Measurements from ENCODE around the gene PXMP4.
A peak's percentile ranks its signal among the peaks of the same experiment; 100 is the strongest.

Gene PXMP4

DNA sequence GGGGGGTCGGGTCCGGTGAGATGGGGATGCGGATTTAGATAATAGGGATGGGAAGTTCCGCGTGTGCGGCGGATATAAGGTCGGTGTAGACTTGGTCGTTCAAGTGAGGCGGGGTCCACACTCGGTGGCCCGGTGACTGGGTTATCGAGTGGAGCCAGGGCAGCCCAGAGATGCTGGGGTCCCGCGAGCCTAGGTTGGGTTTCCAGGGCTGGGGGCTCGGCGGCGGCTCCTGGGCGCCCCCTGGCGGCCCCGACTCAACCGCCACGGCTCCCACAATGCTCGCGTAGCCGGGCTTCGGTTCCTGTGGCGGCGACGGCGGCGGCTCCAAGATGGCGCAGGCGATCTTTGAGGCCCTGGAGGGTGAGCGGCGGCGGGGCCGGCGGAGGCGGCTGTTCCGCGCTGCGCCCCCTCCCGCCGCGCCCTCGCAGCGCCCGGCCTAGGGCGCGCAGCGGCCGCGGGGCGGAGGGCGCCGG is 11.6 kb upstream of the PXMP4 start, which contains the start of gene ZNF341:
Gene ZNF341, plus strand, starts transcription at position 304 of the 473 bp plus-strand sequence. Its CDS starts 26 bp downstream, at position 330.
- peak; percentile 26 for DNase-seq

DNA sequence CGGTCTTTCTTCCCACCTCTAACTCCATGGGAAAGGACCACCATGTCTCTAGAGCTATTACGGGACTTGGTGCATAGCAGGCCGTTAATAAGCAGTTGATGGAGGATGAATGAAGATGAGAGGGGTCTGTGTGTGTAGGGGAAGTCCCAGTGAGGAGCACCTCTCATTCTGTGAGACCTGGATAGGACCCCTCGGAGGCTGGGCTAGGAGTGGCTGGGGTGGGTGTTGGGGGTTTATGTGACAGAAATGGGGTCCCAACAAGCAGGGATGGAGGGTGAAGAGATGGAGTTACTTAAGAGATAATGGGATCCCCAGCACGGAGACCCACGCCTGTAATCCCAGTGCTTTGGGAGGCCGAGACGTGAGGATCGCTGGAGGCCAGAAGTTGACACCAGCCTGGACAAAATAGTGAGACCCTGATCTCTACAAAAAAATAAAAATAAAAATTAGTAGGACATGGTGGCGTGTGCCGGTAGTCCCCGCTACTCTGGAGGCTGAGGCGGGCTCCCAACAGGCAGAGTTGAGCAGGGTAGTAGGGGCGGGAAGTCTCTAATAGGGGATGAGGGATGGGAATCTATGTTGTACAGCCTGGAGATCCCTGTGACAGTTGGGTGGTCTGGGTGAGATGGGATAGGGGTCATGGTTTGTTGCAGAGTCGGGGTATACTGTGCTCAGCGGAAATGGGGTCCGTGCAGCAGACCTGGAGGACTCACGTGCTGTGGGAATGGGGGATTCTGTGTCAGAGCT is 11.0 kb upstream of the PXMP4 start:
- DNase-seq = no peak

DNA sequence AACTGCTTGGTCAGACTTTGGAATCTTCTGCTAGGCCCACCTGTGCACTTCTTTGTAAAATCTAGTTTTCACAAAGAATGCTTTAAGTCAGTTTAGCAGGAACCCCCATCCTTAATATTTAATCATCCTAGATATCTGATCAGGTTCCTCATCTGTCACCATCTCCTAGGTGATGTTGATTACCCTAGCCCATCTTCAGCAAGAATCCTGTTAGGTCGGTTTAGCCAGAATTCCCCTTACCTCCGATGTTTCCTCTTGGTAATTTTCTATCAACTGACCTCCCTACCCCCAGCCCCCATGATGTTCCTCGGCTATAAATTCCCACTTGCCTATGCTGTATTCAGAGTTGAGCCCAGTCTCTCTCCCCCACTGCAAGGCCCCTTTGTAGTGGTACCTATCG is 9.0 kb upstream of the PXMP4 start:
- DNase-seq = no peak

DNA sequence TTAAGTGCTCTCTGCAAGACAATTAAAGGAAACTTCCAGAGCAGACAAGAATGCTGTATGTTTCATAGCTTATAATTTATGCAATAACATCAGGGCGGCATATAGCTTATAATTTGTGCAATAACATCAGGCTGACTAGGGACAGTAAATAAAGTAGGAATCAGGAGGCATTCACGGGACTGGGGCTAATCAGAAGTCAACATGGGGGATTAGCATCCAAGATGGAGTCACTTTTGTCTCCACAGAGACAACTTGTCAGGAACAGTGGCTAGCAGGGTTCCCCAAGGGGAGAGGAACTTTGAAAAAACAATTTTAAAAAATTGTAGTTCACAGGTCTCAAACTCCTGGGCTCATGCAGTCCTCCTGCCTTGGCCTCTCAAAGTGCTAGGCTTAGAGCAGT is 8.4 kb upstream of the PXMP4 start:
- DNase-seq = no peak

DNA sequence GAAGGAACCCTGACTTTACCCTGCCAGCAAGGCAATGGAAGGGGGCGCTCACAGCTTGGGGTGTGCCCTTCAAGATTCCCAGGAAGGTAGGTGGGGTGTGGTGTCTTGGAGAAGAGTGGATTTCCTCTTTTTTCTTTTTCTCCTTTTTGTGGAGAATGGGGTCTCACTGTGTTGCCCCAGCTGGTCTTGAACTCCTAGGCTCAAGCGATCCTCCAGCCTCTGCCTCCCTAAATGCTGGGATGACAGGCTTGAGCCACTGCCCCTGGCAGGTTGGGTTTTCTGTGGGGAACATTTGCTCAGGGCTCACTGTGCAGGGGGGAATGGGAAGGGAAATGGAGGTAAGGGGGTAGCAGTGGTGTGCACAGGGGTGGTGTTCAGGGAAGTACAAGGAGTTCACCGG is 7.7 kb upstream of the PXMP4 start:
- no peak for DNase-seq

DNA sequence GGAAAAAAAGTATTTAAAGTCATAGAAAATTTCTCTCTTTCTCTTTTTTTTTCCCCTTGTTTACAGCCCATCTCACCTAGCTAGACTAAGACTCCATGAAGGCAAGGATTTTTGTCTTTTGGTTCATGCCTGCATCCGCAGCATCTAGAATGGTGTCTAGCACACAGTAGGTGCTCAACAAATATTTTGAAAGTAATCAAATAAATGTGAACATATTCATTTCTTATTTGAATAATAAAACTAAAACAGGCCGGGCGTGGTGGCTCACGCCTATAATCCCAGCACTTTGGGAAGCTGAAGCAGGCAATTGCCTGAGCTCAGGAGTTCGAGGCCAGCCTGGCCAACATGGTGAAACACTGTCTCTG is 7.0 kb upstream of the PXMP4 start:
- DNase-seq = no peak

DNA sequence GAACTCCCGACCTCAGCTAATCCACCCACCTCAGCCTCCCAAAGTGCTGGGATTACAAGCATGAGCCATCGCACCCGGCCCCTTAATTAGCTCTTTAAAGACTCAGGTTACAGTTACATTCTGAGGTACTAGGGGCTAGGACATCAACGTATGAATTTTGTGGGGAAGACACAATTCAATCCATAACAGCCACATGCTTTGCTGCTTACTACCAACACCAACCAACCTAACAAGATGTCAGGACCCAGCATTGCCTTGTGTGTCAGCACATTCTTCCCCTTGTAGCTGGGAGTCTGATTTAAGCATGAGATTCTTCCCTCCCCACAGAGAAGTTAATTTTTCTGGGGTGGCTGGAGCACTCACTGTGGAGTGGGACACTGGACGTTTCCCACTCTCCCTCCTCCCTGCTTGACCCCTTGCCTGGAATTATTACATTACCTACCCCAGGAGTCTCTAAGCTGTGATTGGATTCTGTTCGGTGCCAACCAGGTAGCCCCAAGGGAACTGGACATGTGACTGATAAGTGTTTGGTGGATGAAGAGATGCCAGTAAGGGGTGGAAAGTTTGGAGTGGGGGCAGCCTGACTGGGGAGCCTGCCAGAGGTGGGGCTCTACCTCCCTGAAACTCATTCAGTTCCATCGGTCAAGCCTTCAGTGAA is 5.6 kb upstream of the PXMP4 start:
- no peak for DNase-seq

DNA sequence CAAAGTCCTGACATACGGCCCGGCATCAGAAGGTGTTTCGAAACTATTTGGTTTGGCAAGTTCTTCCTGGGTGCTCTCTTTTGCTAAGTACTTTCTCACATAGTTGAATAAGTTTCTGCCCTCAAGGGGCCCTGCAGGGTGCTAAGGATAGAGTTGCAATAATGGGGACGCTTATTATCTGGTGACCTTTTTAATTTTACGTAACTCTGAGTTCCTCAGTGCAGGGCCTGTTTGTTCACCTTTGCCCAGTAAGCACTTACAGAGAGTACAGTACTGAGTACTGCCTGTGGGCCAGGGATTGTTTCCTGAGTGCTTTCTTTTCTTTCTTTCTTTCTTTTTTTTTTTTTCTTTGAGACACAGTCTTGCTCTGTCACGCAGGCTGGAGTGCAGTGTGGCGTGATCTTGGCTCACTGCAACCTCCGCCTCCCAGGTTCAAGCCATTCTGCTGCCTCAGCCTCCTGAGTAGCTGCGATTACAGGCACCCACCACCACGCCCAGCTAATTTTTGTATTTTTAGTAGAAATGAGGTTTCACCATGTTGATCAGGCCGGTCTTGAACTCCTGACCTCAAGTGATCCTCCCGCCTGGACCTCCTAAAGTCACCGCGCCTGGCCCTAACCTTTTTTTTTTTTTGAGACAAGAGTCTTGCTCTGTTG is 4.5 kb upstream of the PXMP4 start:
- no peak for DNase-seq

DNA sequence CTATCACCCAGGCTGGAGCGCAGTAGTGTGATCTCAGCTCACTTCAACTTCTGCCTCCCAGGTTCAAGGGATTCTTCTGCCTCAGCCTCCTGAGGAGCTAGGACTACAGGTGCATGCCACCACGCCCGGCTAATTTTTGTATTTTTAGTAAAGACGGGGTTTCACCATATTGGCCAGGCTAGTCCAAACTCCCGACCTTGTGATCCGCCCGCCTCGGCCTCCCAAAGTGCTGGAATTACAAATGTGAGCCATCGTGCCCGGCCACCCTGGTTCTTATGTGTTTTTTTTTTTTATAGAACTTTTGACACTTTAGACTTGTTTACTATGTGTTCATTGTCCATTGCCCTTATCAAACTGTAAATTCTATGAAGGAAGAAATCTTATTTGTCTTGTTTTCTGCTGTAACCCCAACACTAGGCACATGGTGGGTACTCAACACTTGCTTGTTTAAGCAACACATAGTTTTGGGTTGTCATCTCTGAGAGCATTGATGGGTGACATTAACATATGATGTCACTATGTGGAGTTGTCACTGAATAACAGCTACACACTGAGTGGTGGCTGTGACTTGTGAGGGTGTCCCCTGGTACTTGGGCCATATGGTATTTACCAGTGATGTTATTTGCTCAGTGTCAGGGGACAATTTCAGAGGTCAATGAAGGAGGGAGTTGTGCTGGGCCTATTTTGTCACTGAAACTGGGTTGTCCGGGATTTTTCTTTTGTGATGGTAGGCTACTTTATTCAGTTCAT is 1.5 kb upstream of the PXMP4 start:
- DNase-seq = no peak

DNA sequence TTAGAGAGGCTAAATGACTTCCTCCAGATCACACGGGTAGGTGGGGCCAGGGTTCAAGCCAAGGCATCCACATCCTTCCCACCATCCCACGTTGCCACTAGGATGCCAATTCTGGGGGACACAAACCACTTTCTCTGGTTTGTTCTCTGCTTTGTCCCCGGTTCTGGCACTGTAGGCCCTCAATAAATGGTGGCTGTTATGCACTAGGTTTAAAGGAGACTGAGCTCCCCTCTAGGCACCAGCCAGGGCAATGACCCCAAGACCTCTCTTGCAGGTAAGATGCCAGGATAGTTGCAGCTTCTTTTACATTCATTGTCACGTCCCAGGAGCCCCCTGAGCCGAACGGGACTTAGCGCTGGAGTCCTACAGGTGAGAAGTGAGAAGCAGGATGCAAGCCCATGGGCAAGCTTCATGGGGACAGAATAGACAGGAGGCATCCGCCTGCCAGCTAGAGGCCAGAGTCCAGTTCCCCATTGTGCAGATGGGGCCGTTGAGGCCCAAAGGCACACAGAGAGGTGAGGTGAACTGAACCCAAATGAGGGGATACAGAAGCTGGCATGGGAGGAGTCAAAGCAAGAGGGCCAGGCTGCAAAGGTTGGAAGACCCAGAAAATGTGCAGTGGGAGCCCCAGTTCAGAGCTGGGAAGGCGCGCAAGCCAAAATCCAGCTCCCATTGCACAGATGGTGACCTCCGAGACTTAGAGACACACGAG is 677 bp downstream of the PXMP4 start:
- no peak for DNase-seq

DNA sequence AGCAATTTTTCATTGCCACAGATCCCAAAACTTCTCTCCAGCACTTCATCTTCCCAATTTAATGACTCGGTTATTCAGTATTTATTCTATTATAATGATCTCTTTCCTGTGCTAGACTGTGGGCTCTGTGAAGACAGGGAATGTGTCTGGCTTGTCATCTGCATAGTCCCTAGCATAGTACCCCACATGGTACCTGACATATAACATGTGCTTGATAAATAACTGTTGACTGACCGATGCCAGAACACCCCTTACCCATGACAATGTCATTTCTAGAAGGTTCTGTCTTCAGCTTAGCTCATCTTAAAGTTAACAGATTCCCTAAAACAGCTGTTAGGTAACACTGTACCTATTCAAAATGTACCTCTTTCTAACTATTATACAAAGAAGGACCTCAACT is 3.6 kb downstream of the PXMP4 start:
- no peak for DNase-seq

DNA sequence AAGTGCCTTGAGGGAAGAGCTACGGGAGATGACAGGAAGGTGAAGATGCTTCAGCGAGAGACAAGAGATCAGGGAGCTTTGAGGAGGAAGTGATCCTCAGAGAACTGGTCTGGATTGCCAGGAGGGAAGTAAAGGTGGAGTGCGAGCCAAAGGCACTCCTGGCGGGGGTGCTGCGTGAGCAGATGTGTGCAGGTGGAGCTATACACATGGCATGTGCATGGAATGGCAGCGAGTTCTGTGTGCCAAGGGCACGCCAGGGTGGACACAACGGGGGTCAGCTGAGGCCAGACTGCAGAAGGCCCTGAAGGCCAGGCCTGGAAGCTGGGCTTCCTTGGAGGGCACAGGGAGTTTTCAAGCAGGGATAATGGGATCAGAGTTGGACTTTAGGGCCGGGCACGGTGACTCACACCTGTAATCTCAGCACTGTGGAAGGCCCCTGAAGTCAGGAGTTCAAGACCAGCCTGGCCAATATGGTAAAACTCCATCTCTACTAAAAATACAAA is 6.2 kb downstream of the PXMP4 start:
- DNase-seq = no peak

DNA sequence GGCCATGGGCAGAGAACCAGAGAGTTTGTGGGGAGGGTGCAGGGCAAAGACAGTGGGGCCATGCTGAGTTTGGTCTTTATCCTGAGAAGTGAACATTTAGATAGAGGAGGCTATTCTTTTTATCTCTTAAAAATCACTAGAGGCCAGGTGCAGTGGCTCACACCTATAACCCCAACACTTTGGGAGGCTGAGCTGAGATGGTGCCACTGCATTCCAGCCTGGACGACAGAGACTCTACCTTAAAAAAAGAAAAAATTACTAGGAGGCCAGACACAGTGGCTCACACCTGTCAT is 8.7 kb downstream of the PXMP4 start:
- DNase-seq = no peak

DNA sequence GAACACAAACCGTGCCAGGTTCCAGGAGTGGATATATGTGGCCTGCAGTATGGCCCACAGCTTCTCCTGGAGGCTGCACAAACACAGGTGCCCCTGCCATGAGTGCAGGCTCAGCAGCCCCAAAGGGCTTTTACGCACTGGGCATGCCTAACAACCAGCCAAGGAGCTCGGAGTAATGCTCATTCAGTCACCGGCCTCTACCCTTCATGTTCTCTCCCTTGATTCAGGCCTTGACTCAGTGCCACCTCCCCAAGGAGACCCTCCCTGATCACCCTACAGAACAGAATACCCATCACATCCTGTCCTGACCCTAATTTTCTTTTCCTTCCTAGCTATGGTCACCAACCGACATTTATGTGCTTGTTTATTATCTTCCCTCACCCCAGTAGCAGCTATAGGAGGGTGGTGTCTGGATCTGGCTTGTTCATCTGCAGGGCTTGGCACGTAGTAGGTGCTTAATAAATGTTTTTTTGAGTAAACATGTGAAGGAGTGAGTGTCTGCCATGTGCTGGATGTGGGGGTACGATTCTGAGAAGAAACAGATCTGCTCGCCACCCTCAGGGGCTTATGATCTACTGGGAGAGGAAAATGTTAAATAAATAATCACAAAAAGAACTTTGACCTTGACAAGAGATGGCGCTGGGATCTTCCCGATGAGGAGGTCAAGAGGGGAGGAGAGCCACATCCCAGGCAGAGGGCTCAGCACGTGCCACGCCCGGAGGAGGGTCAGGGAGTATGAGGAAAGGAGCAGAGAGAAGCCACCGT is 9.2 kb downstream of the PXMP4 start:
- DNase-seq = no peak

DNA sequence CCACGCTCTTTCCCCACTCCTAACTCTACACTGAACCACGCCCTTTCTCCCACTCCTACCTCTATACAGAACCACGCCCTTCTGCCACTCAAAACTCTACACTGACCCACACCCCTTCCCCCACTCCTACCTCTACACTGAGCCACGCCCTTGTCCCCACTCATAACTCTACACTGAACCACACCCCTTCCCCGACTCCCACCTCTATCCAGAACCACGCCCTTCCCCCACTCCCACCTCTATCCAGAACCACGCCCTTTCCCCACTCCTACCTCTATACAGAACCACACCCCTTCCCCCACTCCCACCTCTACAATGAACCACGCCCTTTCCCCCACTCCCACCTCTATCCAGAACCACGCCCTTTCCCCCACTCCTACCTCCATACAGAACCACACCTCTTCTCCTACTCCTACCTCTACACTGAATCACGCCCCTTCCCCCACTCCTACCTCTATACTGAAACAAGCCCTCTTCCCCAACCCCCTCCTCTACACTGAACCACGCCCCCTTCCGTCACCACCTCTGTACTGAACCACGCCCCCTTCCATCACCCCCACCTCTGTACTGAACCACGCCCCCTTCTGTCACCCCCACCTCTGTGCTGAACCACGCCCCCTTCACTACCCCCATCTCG is 10.1 kb downstream of the PXMP4 start:
- no peak for DNase-seq

DNA sequence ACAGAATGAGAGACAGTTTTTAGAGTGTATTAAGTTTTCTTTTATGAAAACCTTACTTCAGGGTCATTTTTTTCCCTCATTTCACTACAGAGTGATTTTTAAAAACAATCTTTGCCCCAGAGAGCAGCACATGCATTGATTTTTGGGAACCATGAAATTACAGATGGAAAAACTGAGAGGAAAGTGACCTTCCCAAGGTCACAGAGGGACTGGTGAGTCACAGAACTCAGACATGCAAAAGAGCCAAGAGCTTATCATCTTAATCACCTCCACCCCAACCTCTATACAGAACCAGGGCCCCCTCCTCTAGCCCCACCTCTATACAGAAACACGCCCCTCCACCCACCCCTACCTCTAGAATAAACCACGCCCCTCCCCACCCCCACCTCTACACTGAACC is 10.7 kb downstream of the PXMP4 start:
- no peak for DNase-seq

DNA sequence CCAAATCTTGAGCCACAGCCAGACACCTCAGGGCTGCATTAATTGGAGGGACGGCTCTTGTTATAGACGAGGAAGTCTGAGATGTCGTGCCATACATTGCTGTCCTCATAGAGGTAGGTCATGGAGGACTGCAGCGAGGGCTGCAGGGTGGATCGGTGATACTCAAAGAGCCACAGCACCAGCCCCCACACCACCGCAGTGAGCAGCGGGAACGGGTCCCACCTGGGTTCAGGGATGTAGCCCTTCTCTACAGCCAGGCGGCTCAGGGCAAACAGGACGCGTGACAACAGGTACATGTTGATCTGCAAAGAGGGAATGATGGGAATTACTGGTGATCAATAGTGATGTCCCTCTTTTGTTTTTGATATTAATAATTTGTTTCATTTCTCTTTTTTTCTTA is 12.4 kb downstream of the PXMP4 start:
- DNase-seq = no peak

DNA sequence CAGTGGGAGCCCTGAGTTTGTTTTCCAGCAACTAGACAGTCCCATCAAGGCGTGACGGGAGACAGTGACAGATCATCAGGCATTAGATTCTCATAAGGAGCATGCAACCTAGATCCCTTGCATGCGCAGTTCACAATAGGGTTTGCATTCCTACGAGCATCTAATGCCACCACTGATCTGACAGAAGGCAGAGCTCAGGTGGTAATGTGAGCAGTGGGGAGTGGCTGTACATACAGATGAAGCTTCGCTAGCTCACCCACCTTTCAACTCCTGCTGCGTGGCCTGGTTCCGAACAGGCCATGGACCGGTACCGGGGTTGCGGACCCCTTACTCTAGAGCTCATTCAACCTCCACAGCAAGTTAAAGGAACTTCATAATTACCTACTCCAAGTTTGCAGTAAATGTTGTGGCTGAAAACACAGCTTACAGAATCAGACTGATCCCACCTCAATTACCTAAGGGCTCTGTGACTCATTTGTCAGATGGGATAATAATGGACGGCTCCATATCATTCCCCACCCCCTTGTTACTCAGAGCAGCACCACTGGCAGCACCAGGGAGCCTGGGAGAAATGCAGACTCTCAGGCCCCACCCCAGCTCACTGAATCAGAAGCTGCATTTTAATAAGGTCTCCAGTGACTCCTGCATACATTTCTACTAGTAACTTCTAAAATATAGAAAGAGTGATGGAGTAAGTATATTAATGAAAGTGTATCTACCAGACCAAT is 15.7 kb downstream of the PXMP4 start:
- no peak for DNase-seq

DNA sequence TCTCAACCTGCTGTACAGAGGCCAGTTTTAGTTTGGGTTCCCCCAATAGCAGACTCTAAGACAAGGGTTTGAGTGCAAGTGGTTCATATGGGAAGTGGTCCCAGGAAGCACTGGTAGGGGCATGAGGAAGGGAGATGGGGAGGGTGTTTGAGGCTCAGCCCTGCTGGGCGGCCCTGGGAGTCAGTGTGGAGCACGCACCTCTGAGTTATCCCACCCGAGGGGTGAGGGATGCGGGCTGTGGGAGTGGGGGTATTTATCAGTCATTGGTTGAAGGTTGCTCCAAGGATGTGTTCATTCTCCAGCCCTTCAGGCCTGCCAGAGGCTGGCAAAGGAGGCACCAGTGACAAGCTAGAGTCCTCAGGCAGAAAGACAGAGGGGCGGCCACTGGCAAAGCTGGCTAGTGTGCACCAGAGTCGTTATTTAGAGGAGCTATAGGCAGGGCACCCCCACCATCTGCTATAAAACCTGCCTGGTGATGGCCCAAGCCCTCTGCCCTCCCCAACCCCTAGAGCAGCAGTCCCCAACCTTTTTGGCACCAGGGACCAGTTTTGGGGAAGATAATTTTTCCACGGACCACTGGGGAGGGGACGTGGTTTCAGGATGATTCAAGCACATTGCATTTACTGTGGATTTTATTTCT is 16.5 kb downstream of the PXMP4 start:
- DNase-seq = no peak

DNA sequence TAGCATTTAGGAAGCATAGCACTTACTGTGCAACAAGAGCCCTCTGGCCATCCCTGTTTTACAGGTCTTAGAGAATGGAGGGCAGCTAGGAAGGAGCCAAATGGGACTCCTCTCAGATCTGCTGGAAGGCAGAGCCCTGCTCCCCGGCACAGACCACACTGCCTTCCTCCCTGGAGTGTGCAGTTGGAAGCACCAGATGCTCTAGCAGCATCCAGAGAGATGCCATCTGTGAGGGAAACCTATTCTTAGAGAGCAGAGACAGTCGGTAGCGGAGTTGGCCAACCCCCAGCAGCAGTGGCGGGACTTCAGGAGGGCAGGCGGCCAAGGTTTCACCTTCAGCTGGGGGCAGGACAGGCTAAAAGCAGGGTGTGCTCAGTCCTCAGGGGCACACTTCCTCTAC is 17.2 kb downstream of the PXMP4 start:
- DNase-seq = no peak

Data from NCI-H2081 treated with DMSO at 0.1 percent for 48 hours (cell line).